Gastroesophageal sphincter (tissue), 4 donors: ENCODE results near the gene SP140L. TPM values are rescaled to one million over a fixed set of nuclear protein-coding genes. Genes with fewer than 3 reads are reported as not detected.
"Not testable (repeated sequence)": the region's sequence is repeated elsewhere in the genome, so short reads cannot be mapped to it uniquely, and the experiment has no call there.

Experiments
- ATAC-seq: fragments of 150-250 bp; one replicate; pipeline ENCODE4 v1.9.1; 2016; ENCODE audit warnings: mild to moderate bottlenecking, moderate library complexity
- H3K27ac ChIP-seq, 4 donors: fragments of 200-600 bp; sonication (generic) in 3 of 4; 1 replicate in 3 of 4; 2 replicates in 1 of 4; pipeline ENCODE4 v1.5.1; 2016 to 2019
- H3K27me3 ChIP-seq: fragments of 200-600 bp; sonication (generic); one replicate; pipeline ENCODE4 v1.5.1; 2019
- H3K36me3 ChIP-seq, 2 donors: fragments of 200-600 bp; sonication (generic); one replicate each; pipeline ENCODE4 v1.5.1; 2019; ENCODE audit warnings: control low read depth in 1 of 2
- H3K4me1 ChIP-seq, 3 donors: fragments of 200-600 bp; sonication (generic); 1 replicate in 2 of 3; 2 replicates in 1 of 3; pipeline ENCODE4 v1.5.1; 2016 to 2019; ENCODE audit warnings: control low read depth in 2 of 3
- H3K4me3 ChIP-seq, 2 donors: fragments of 200-600 bp; sonication (generic); one replicate each; pipeline ENCODE4 v1.5.1; 2019; ENCODE audit warnings: mild to moderate bottlenecking in 1 of 2, moderate library complexity in 1 of 2
- H3K9me3 ChIP-seq, 3 donors: fragments of 200-600 bp; sonication (generic); one replicate each; pipeline ENCODE4 v1.5.1; 2017 to 2019; ENCODE audit warnings: control low read depth in 2 of 3
- CTCF ChIP-seq, 4 experiments: fragments of 200-600 bp in 2 of 4; fragments of 450-650 bp in 2 of 4; sonication (generic) in 1 of 4; IDR thresholded peaks; one replicate each; pipeline ENCODE4 v1.5.1; 2017 to 2019; ENCODE audit warnings: antibody characterized with exemption in 4 of 4, mild to moderate bottlenecking in 2 of 4, moderate library complexity in 2 of 4
- EP300 ChIP-seq: sonication (generic); formaldehyde crosslinking; IDR thresholded peaks from one replicate; pipeline ENCODE4 v1.6.1; 2017; ENCODE audit warnings: antibody characterized with exemption, mild to moderate bottlenecking
- POLR2A ChIP-seq, 2 donors: fragments of 450-650 bp; IDR thresholded peaks; one replicate each; pipeline ENCODE4 v1.6.1; 2017; ENCODE audit warnings: antibody characterized with exemption in 2 of 2, mild to moderate bottlenecking in 2 of 2, moderate library complexity in 1 of 2
- POLR2AphosphoS5 ChIP-seq: sonication (generic); formaldehyde crosslinking; IDR thresholded peaks from one replicate; pipeline ENCODE4 v1.6.1; 2017; ENCODE audit warnings: antibody characterized with exemption
- WGBS, 2 donors: methylation state at CpG; one replicate each; pipeline ENCODE4 v1.1.5; 2018; ENCODE audit warnings: low coverage in 1 of 2; 5-methylcytosine and 5-hydroxymethylcytosine counted together
- total RNA-seq, 4 donors: library from RNA; depleted of rRNA; stranded (reverse); fragments of >200 nt; gene quantifications; one replicate each; pipeline ENCODE4 v1.1.0, GENCODE V29; 2016

SP140L gene
- total RNA-seq: 10 to 100 TPM in 1 of 4 donors, 1 to 10 TPM in 3; 6.1 to 11.0 (median 7.6) TPM

GRCh38 chr2:230326453-230327417 lies at the start of gene SP140L:
Gene SP140L, plus strand, starts transcription at chr2:230327193. Its CDS starts 77 bp downstream, at chr2:230327270.
- Histone ChIP-seq H3K4me1 (peaks cover 0 to 20% (median 0%) of the 10 kb centered on the region in 3 donors), H3K27me3 (no peaks in the 10 kb centered on the region), H3K27ac (peak within 1 kb of the TSS; percentile 48 to 73 (median 62)), H3K4me3 (peak within 1 kb of the TSS; percentile 49 to 64), H3K9me3 (peaks cover 0 to 18% (median 0%) of the 10 kb centered on the region in 3 donors), H3K36me3 (peaks cover 0 to 4% of the 10 kb centered on the region in 2 donors)
- WGBS, 2 donors: 0 to 7% methylated on average over 7 to 8 of the region's 11 CpGs
- ATAC-seq: peak; percentile 89
- TF ChIP-seq POLR2AphosphoS5: peak; percentile 23
- TF ChIP-seq EP300: no peak
- peak in 1 of 2 donors; percentile 9 for TF ChIP-seq POLR2A (IDR thresholded peaks at IDR 0.05)
- no peak for TF ChIP-seq CTCF (IDR thresholded peaks at IDR 0.05)

- H3K36me3 ChIP-seq: no peaks in the 10 kb centered on the region
- no peak overlapping the region for H3K4me3 ChIP-seq
- H3K27me3 ChIP-seq: no peaks in the 10 kb centered on the region
- no peak for ATAC-seq
- H3K27ac ChIP-seq: no peak overlapping the region
- no peaks in the 10 kb centered on the region for H3K4me1 ChIP-seq
- 79 to 84% methylated on average over 2 of the region's 2 CpGs for WGBS, 2 donors
- peaks cover 0 to 3% (median 0%) of the 10 kb centered on the region in 3 donors for H3K9me3 ChIP-seq
- TF ChIP-seq POLR2AphosphoS5 (no peak), CTCF (IDR thresholded peaks at IDR 0.05) (no peak), POLR2A (IDR thresholded peaks at IDR 0.05) (no peak), EP300 (no peak)
Measured at GRCh38 chr2:230282936-230283335, 44.1 kb upstream of the SP140L start.

DNA sequence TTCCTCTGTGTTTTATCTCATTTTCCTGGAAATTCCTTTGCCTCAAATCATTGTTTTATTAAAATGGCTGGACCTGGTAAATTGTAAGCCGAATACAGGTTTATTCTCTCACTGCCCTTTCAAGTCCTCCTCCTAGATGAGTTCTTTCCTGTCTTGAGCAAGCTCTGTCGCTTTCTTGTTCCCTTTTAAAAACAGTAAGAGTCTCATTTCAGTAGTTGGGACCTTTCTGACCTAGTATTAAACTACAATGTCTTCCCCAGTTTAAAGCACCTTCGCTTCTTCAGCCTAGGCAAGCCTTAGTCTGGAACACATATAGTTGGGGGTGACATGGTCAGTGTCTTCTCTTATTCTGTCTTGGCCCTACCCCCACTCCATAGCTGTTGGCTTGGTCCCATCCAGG lies 40.9 kb upstream of the SP140L start:
- H3K4me1 ChIP-seq: no peaks in the 10 kb centered on the region
- no peaks in the 10 kb centered on the region for H3K27me3 ChIP-seq
- no peak overlapping the region for H3K4me3 ChIP-seq
- H3K9me3 ChIP-seq: no peaks in the 10 kb centered on the region
- no peak overlapping the region for H3K27ac ChIP-seq
- H3K36me3 ChIP-seq: no peaks in the 10 kb centered on the region
- no peak for ATAC-seq
- TF ChIP-seq POLR2A (IDR thresholded peaks at IDR 0.05) (no peak), POLR2AphosphoS5 (no peak), EP300 (no peak), CTCF (IDR thresholded peaks at IDR 0.05) (no peak)
- WGBS, 2 donors: 68 to 85% methylated on average over 3 of the region's 3 CpGs

DNA sequence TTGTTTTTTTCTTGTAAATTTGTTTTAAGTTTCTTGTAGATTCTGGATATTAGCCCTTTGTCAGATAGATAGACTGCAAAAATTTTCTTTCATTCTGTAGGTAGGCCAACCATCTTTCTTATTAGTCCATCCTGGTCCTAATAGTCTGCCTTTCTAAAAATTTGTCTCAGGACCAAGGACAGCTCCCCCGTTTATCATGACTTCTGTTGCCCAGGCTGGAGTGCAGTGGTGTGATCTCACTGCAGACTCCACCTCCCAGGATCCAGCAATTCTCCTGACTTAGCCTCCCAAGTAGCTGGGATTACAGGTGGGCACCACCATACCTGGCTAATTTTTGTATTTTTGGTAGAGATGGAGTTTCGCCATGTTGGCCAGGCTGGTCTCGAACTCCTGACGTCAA lies 37.7 kb upstream of the SP140L start:
- not testable (repeated sequence) for H3K27me3 ChIP-seq, ATAC-seq, H3K9me3 ChIP-seq, H3K36me3 ChIP-seq, H3K27ac ChIP-seq, H3K4me3 ChIP-seq, H3K4me1 ChIP-seq
- WGBS, 2 donors: 92% methylated on average over 3 to 4 of the region's 4 CpGs

DNA sequence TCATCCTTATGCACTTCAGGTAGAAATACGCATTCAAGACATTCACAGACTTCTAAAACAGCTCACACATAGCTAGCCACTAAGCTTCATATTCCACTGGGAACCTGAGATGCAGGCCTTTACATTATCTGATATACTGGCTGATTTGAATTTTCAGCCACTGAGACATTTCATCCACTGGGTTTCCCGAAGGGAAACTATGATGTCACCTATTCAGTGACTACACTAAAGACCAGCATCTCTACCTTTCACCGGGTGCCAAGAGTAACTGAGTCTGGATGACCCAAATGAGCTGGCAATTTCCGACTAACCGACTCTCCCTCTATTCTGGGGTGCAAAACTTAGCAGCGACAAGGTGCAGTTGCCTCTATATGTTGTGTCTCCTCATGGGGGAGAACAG lies 31.8 kb upstream of the SP140L start:
- Histone ChIP-seq H3K9me3 (peaks cover 0 to 18% (median 0%) of the 10 kb centered on the region in 3 donors), H3K36me3 (no peaks in the 10 kb centered on the region), H3K4me3 (no peak overlapping the region), H3K27me3 (no peaks in the 10 kb centered on the region), H3K27ac (no peak overlapping the region), H3K4me1 (no peaks in the 10 kb centered on the region)
- TF ChIP-seq POLR2A (IDR thresholded peaks at IDR 0.05) (no peak), CTCF (IDR thresholded peaks at IDR 0.05) (no peak), POLR2AphosphoS5 (no peak)
- WGBS, 2 donors: 84 to 93% methylated on average over 5 to 6 of the region's 6 CpGs
- ATAC-seq: no peak
